WTC11 (cell line): ENCODE measurements around the gene CHMP1B. TPM values are rescaled to one million over a fixed set of nuclear protein-coding genes. Genes with fewer than 3 reads are reported as not detected.

Experiments
- ATAC-seq: fragments of 200-7000 bp; cut with Tn5 transposase; 2 replicates; pipeline ENCODE4 v1.10.0; 2021; ENCODE audit warnings: mild to moderate bottlenecking, moderate library complexity
- Bru-seq: library from RNA; stranded (reverse); fragments of 400-500 nt; gene quantifications from one replicate; lab custom pipeline; 2021; lab: Mats Ljungman, UMichigan
- CTCF ChIA-PET: fragments of 300-600 bp; sonication (Branson Sonifier 250); formaldehyde crosslinking; loops from one replicate; lab custom pipeline; 2021; ENCODE audit warnings: antibody characterized with exemption; lab: Charles Lee
- POLR2A ChIA-PET: fragments of 350-600 bp; sonication (Branson Sonifier 250); formaldehyde crosslinking; loops from one replicate; lab custom pipeline; 2021; ENCODE audit warnings: antibody characterized with exemption; lab: Charles Lee
- DNase-seq: peaks from one replicate; pipeline ENCODE4 v3.0.0; 2021; ENCODE audit warnings: low spot score
- H3K27ac Mint-ChIP-seq: 2 replicates; pipeline ENCODE4 v1.8.0; 2021; ENCODE audit warnings: mixed read lengths
- H3K27me3 Mint-ChIP-seq: 2 replicates; pipeline ENCODE4 v1.8.0; 2021; ENCODE audit warnings: low read depth, mild to moderate bottlenecking, moderate library complexity, mixed read lengths
- H3K36me3 Mint-ChIP-seq: 2 replicates; pipeline ENCODE4 v1.8.0; 2021; ENCODE audit warnings: mixed read lengths
- H3K4me1 Mint-ChIP-seq: 2 replicates; pipeline ENCODE4 v1.8.0; 2022; ENCODE audit warnings: mixed read lengths
- H3K4me3 Mint-ChIP-seq: 2 replicates; pipeline ENCODE4 v1.8.0; 2021; ENCODE audit warnings: mild to moderate bottlenecking, moderate library complexity, mixed read lengths
- H3K9me3 Mint-ChIP-seq: 2 replicates; pipeline ENCODE4 v1.8.0; 2021; ENCODE audit warnings: mixed read lengths
- ARID4B ChIP-seq: sonication (generic); formaldehyde crosslinking; IDR thresholded peaks from 2 replicates; pipeline ENCODE4 v1.8.0; 2023; ENCODE audit warnings: missing genetic modification reagents, mild to moderate bottlenecking, borderline replicate concordance
- ATF2 ChIP-seq: sonication (generic); formaldehyde crosslinking; IDR thresholded peaks from 2 replicates; pipeline ENCODE4 v1.8.1; 2022; ENCODE audit warnings: low read depth, missing genetic modification reagents, borderline replicate concordance
- CBFB ChIP-seq: sonication (generic); formaldehyde crosslinking; IDR thresholded peaks from 2 replicates; pipeline ENCODE4 v1.8.1; 2022; ENCODE audit warnings: mild to moderate bottlenecking, low read depth, missing genetic modification reagents
- CREB1 ChIP-seq: sonication (generic); formaldehyde crosslinking; IDR thresholded peaks from 2 replicates; pipeline ENCODE4 v1.8.0; 2023; ENCODE audit warnings: mild to moderate bottlenecking, missing genetic modification reagents
- CTCF ChIP-seq: fragments of 200-600 bp; IDR thresholded peaks from 2 replicates; pipeline ENCODE4 v1.8.0; 2022; ENCODE audit warnings: antibody characterized with exemption
- E2F5 ChIP-seq: sonication (generic); formaldehyde crosslinking; IDR thresholded peaks from 2 replicates; pipeline ENCODE4 v1.8.1; 2022; ENCODE audit warnings: mild to moderate bottlenecking, moderate library complexity, missing genetic modification reagents
- ERG ChIP-seq: fragments of 250-450 bp; sonication (Bioruptor Pico); IDR thresholded peaks from 2 replicates; pipeline ENCODE4 v1.8.0; 2021; ENCODE audit warnings: mild to moderate bottlenecking
- GABPB1 ChIP-seq: sonication (generic); formaldehyde crosslinking; IDR thresholded peaks from 2 replicates; pipeline ENCODE4 v1.8.1; 2023; ENCODE audit warnings: mild to moderate bottlenecking, missing genetic modification reagents
- GTF2I ChIP-seq: fragments of 250-450 bp; sonication (Bioruptor Pico); conservative IDR thresholded peaks from 2 replicates; pipeline ENCODE4 v1.4.0; 2021; ENCODE audit warnings: mild to moderate bottlenecking
- HMGA2 ChIP-seq: fragments of 250-450 bp; sonication (Bioruptor Pico); IDR thresholded peaks from 2 replicates; pipeline ENCODE4 v1.4.0; 2021; ENCODE audit warnings: mild to moderate bottlenecking, moderate library complexity
- JAZF1 ChIP-seq: fragments of 250-450 bp; sonication (Bioruptor Pico); IDR thresholded peaks from 2 replicates; pipeline ENCODE4 v1.9.0; 2021; ENCODE audit warnings: moderate library complexity, mild to moderate bottlenecking, inconsistent platforms
- NR2C2 ChIP-seq: sonication (generic); formaldehyde crosslinking; IDR thresholded peaks from 2 replicates; pipeline ENCODE4 v1.8.0; 2022; ENCODE audit warnings: mild to moderate bottlenecking, missing genetic modification reagents
- PRDM15 ChIP-seq: sonication (generic); formaldehyde crosslinking; IDR thresholded peaks from 2 replicates; pipeline ENCODE4 v1.8.0; 2022; ENCODE audit warnings: missing genetic modification reagents
- RELA ChIP-seq: sonication (generic); formaldehyde crosslinking; IDR thresholded peaks from 2 replicates; pipeline ENCODE4 v1.8.1; 2022; ENCODE audit warnings: missing genetic modification reagents, mild to moderate bottlenecking, borderline replicate concordance
- ZNF281 ChIP-seq: sonication (generic); formaldehyde crosslinking; IDR thresholded peaks from 2 replicates; pipeline ENCODE4 v1.8.0; 2023; ENCODE audit warnings: mild to moderate bottlenecking, missing genetic modification reagents
- ZNF423 ChIP-seq: fragments of 250-450 bp; sonication (Bioruptor Pico); IDR thresholded peaks from 2 replicates; pipeline ENCODE4 v2.1.2; 2022; ENCODE audit warnings: mild to moderate bottlenecking, moderate library complexity
- ZNF671 ChIP-seq: fragments of 250-450 bp; sonication (Bioruptor Pico); IDR thresholded peaks from 2 replicates; pipeline ENCODE4 v1.8.0; 2021; ENCODE audit warnings: mild to moderate bottlenecking
- long read RNA-seq, 3 experiments: library from RNA in 1 of 3; library from capped mRNA in 1 of 3; library from polyadenylated mRNA in 1 of 3; unstranded in 2 of 3; stranded (forward) in 1 of 3; transcript quantifications; one replicate each; pipeline ENCODE4 v2.0.0, GENCODE V29; 2021
- total RNA-seq: library from RNA; stranded (reverse); gene quantifications from 3 replicates; pipeline ENCODE4 v1.2.3, GENCODE V29; 2021

The CHMP1B gene
- 34.1 to 37.2 TPM (median 35.5 TPM) in 3 replicates for total RNA-seq
- Bru-seq, nascent RNA: percentile 98 among the genes with signal in this experiment
- long read RNA-seq, experiment 1, transcript CHMP1B-201 (1 exons, 3,054 nt): major isoform, 125 of 125 reads
- long read RNA-seq, experiment 1, partial matches to known transcripts: 0 of 125 reads
- long read RNA-seq, experiment 1, other reads (novel, unspliced or antisense): 0 of 125 reads
- long read RNA-seq, experiment 2, transcript CHMP1B-201 (1 exons, 3,054 nt): major isoform, 72 of 72 reads
- long read RNA-seq, experiment 2, partial matches to known transcripts: 0 of 72 reads
- long read RNA-seq, experiment 2, other reads (novel, unspliced or antisense): 0 of 72 reads
- long read RNA-seq, experiment 3, transcript CHMP1B-201 (1 exons, 3,054 nt): major isoform, 74 of 74 reads
- long read RNA-seq, experiment 3, partial matches to known transcripts: 0 of 74 reads
- long read RNA-seq, experiment 3, other reads (novel, unspliced or antisense): 0 of 74 reads

- Mint-ChIP-seq H3K36me3 (peaks cover 2% of the 10 kb centered on the region; the same call in 1 of the 2 replicates), H3K4me3 (peak within 1 kb of the TSS; percentile 100), H3K4me1 (peaks cover 31% of the 10 kb centered on the region), H3K27me3 (no peaks in the 10 kb centered on the region), H3K27ac (peak within 1 kb of the TSS; percentile 100), H3K9me3 (no peaks in the 10 kb centered on the region)
- DNase-seq (peak; percentile 99), ATAC-seq (peak; percentile 96)
- CTCF ChIA-PET: no interaction called here
- POLR2A ChIA-PET: no interaction called here
- TF ChIP-seq E2F5 (CRISPR knock-in tag): no peak
- no peak for TF ChIP-seq ATF2 (CRISPR knock-in tag)
- TF ChIP-seq ZNF671 (CRISPR knock-in tag): no peak
- no peak for TF ChIP-seq ZNF423 (CRISPR knock-in tag)
- TF ChIP-seq PRDM15 (CRISPR knock-in tag): peak; percentile 94
- TF ChIP-seq ERG: no peak
- no peak for TF ChIP-seq NR2C2 (CRISPR knock-in tag)
- TF ChIP-seq CBFB (CRISPR knock-in tag): 0 out of 2 replicates have a peak, but pooled peaks have one; percentile 74
- TF ChIP-seq JAZF1 (CRISPR knock-in tag): no peak
- peak; percentile 96 for TF ChIP-seq ARID4B (CRISPR knock-in tag)
- TF ChIP-seq CTCF: no peak
- TF ChIP-seq HMGA2 (CRISPR knock-in tag): no peak
- TF ChIP-seq ZNF281 (CRISPR knock-in tag): no peak
- no peak for TF ChIP-seq GTF2I (CRISPR knock-in tag)
- TF ChIP-seq GABPB1: no peak; the same call in 1 of the 2 replicates
- peak; percentile 64; the same call in 1 of the 2 replicates for TF ChIP-seq CREB1 (CRISPR knock-in tag)
- TF ChIP-seq RELA (CRISPR knock-in tag): no peak
Observed at GRCh38 chr18:11851146-11851805, at the start of gene CHMP1B. CHMP1B (plus strand) TSS chr18:11851413; CDS start chr18:11851512, 99 bp downstream.
